HepG2 (cell line): Measurements from ENCODE around the gene METTL23. TPM values are rescaled to one million over a fixed set of nuclear protein-coding genes. Genes with fewer than 3 reads are reported as not detected.

Experiments used
- ATAC-seq: fragments of 200-7000 bp; cut with Tn5 transposase; 3 replicates; pipeline ENCODE4 v1.9.1; 2020; ENCODE audit warnings: mild to moderate bottlenecking, moderate library complexity
- BruUV-seq: library from RNA; stranded (reverse); fragments of 400-500 nt; replicated peaks from 2 replicates; lab custom pipeline; 2021; lab: Mats Ljungman, UMichigan
- CTCF ChIA-PET: fragments of 300-600 bp; formaldehyde crosslinking; extraction: SDS; loops from one replicate; lab custom pipeline; 2021; ENCODE audit warnings: low total read pairs, inconsistent platforms, low intra/inter-chr PET ratio; lab: Yijun Ruan, JAX
- POLR2A ChIA-PET: fragments of 350-600 bp; sonication (Branson Sonifier 250); formaldehyde crosslinking; loops from one replicate; lab custom pipeline; 2020; ENCODE audit warnings: antibody characterized with exemption, inconsistent platforms; lab: Yijun Ruan, JAX
- DNase-seq: peaks from one replicate; pipeline ENCODE4 v3.0.0-alpha.2; 2015; ENCODE audit warnings: low spot score
- FAIRE-seq: peaks from 3 replicates; lab custom pipeline; 2011; peaks lifted over from hg19 to GRCh38; lab: Jason Lieb, UNC
- H2AFZ ChIP-seq: one replicate; pipeline ENCODE4 v1.6.1; 2011; ENCODE audit warnings: low read length, inconsistent platforms
- H3K27ac ChIP-seq: fragments of 300-600 bp; 3 replicates; pipeline ENCODE4 v1.8.0; 2011; ENCODE audit warnings: mixed run types, mild to moderate bottlenecking, mixed read lengths, low read length, inconsistent platforms; ENCODE audit not compliant: insufficient read depth; ENCODE audit errors: extremely low read length
- H3K27me3 ChIP-seq, 2 experiments: fragments of 200-600 bp in 1 of 2; 2 replicates in 1 of 2; 3 replicates in 1 of 2; pipeline versions ENCODE4 v1.6.0 to v1.8.0; 2011; ENCODE audit warnings: low read length in 2 of 2, mild to moderate bottlenecking in 2 of 2, moderate library complexity in 2 of 2, inconsistent platforms in 1 of 2; ENCODE audit not compliant: insufficient read depth in 2 of 2, control insufficient read depth in 1 of 2
- H3K36me3 ChIP-seq, 2 experiments: fragments of 200-600 bp in 1 of 2; replicated peaks in 1 of 2; 2 replicates in 1 of 2; 3 replicates in 1 of 2; pipeline versions ENCODE4 v1.5.1 to v1.8.0; 2011; ENCODE audit warnings: low read length in 2 of 2, inconsistent platforms in 1 of 2; ENCODE audit not compliant: insufficient read depth in 2 of 2, control insufficient read depth in 1 of 2
- H3K4me1 ChIP-seq: 2 replicates; pipeline ENCODE4 v1.5.1; 2012; ENCODE audit warnings: low read length, inconsistent platforms; ENCODE audit not compliant: insufficient read depth
- H3K4me2 ChIP-seq: 2 replicates; pipeline ENCODE4 v1.6.0; 2011; ENCODE audit warnings: low read depth, low read length, inconsistent platforms
- H3K4me3 ChIP-seq, 3 experiments: fragments of 200-600 bp in 1 of 3; sonication (generic), shearing (Covaris generic) in 1 of 3; replicated peaks in 1 of 3; 2 replicates each; pipeline ENCODE4 v1.5.1; 2011 to 2016; ENCODE audit warnings: low read length in 3 of 3, inconsistent platforms in 2 of 3, low read depth in 2 of 3, mild to moderate bottlenecking in 2 of 3, control low read depth in 1 of 3, mixed read lengths in 1 of 3; ENCODE audit not compliant: insufficient read depth in 1 of 3
- H3K79me2 ChIP-seq: one replicate; pipeline ENCODE4 v1.6.1; 2011; ENCODE audit warnings: low read length, inconsistent platforms; ENCODE audit not compliant: insufficient read depth
- H3K9ac ChIP-seq: 2 replicates; pipeline ENCODE4 v1.6.0; 2011; ENCODE audit warnings: mild to moderate bottlenecking, low read depth, low read length, inconsistent platforms; ENCODE audit not compliant: insufficient read depth
- H3K9me3 ChIP-seq: 2 replicates; pipeline ENCODE4 v1.5.1; 2012; ENCODE audit warnings: mild to moderate bottlenecking, low read length
- H4K20me1 ChIP-seq: 2 replicates; pipeline ENCODE4 v1.6.0; 2011; ENCODE audit warnings: inconsistent platforms, mild to moderate bottlenecking, low read length, moderate library complexity; ENCODE audit not compliant: insufficient read depth
- ETV6 ChIP-seq: sonication (generic); formaldehyde crosslinking; conservative IDR thresholded peaks from 2 replicates; pipeline ENCODE4 v1.4.0; 2020; ENCODE audit warnings: missing genetic modification reagents
- FOXJ3 ChIP-seq: sonication (generic); formaldehyde crosslinking; IDR thresholded peaks from 2 replicates; pipeline ENCODE4 v1.4.0; 2020; ENCODE audit warnings: missing genetic modification reagents, mild to moderate bottlenecking, borderline replicate concordance
- MIER3 ChIP-seq: IDR thresholded peaks from 2 replicates; pipeline ENCODE4 v1.6.1; 2016; ENCODE audit warnings: missing compliant biosample characterization, borderline replicate concordance
- RERE ChIP-seq: IDR thresholded peaks from 2 replicates; pipeline ENCODE4 v1.6.1; 2016; ENCODE audit warnings: low read depth, missing genetic modification reagents, missing compliant biosample characterization
- ZNF276 ChIP-seq: sonication (generic); formaldehyde crosslinking; IDR thresholded peaks from 2 replicates; pipeline ENCODE4 v1.4.0; 2020; ENCODE audit warnings: mild to moderate bottlenecking, low read depth, missing genetic modification reagents
- ZNF446 ChIP-seq: sonication (generic); formaldehyde crosslinking; IDR thresholded peaks from 2 replicates; pipeline ENCODE4 v1.5.0; 2020; ENCODE audit warnings: mild to moderate bottlenecking, missing genetic modification reagents
- ZXDC ChIP-seq: sonication (generic); formaldehyde crosslinking; IDR thresholded peaks from 2 replicates; pipeline ENCODE4 v1.5.0; 2020; ENCODE audit warnings: mild to moderate bottlenecking, missing genetic modification reagents
- WGBS: methylation state at CpG from one replicate; pipeline ENCODE4 v1.1.6; 2017; ENCODE audit warnings: low lambda C conversion rate; 5-methylcytosine and 5-hydroxymethylcytosine counted together
- in situ Hi-C: cut with HindIII; loops from 2 replicates; pipeline ENCODE4 v1.10.0; 2017; ENCODE audit warnings: low pct_unique_long_range_greater_than_20kb; ENCODE audit not compliant: extremely low pct_ligation_motif_present
- intact Hi-C: fragments of 100-400 bp; cut with micrococcal nuclease; formaldehyde crosslinking; loops from one replicate; pipeline ENCODE4 v1.10.0; 2022; ENCODE audit not compliant: unreplicated experiment
- polyA plus RNA-seq, 8 experiments: library from polyadenylated mRNA; depleted of rRNA in 3 of 8; stranded (reverse) in 7 of 8; unstranded in 1 of 8; fragments of >200 nt; fragmentation: Illumina TruSeq in 4 of 8; extraction: Trizol in 4 of 8; gene quantifications; 2 replicates each; pipeline versions ENCODE4 v1.2.1 to v1.2.3, GENCODE V29; 2011 to 2016; ENCODE audit warnings: low read depth in 4 of 8, missing spikeins in 1 of 8, mixed read lengths in 1 of 8; ENCODE audit not compliant: insufficient read depth in 1 of 8
- total RNA-seq, 5 experiments: library from RNA; depleted of rRNA; stranded (reverse); fragments of >200 nt; fragmentation: Illumina TruSeq; extraction: Trizol; gene quantifications; 2 replicates each; pipeline ENCODE4 v1.2.3, GENCODE V29; 2016; ENCODE audit warnings: low read depth in 1 of 5

Gene METTL23
- total and polyA plus RNA-seq, 2 of the 13 experiments (the other 11 are each of a cell fraction or from before 2014, with no cell fraction given) = 39.9 to 104 TPM

- no peak for TF ChIP-seq MIER3 (CRISPR knock-in tag)
- TF ChIP-seq ETV6 (CRISPR knock-in tag) = no peak
- no peaks in the 10 kb centered on the region for H3K27me3 ChIP-seq
- no peak overlapping the region for H2AFZ ChIP-seq
- FAIRE-seq (no peak), ATAC-seq (no peak), DNase-seq (no peak)
- H4K20me1 ChIP-seq = peaks cover 3% of the 10 kb centered on the region; the same call in 1 of the 2 replicates
- CTCF ChIA-PET = no interaction called here
- intact Hi-C loops (loop anchor here (10.0 kb wide), 1 partner anchor 150 kb away; no protein-coding TSS in a partner anchor), in situ Hi-C loops (no loop called here)
- no peaks in the 10 kb centered on the region for H3K9me3 ChIP-seq
- no peak overlapping the region for H3K4me3 ChIP-seq
- no peak overlapping the region for H3K9ac ChIP-seq
- H3K79me2 ChIP-seq = peaks cover 33% of the 10 kb centered on the region
- peaks cover 67% of the 10 kb centered on the region for H3K4me1 ChIP-seq
- 84% methylated on average over 4 of the region's 4 CpGs for WGBS
- no peaks in the 10 kb centered on the region for H3K36me3 ChIP-seq
- POLR2A ChIA-PET = interaction anchor here (0.9 kb wide), 1 partner anchor 34 kb away, joined by 4 read pairs; no protein-coding TSS in a partner anchor
- no TSS peak for BruUV-seq
- no peak overlapping the region for H3K27ac ChIP-seq
- H3K4me2 ChIP-seq = no peak overlapping the region
These were observed 21.8 kb upstream of the METTL23 start for GRCh38 chr17:76704805-76705204.

- no peak overlapping the region for H3K9ac ChIP-seq
- in situ Hi-C loops = no loop called here
- no peak overlapping the region for H2AFZ ChIP-seq
- H3K4me2 ChIP-seq = no peak overlapping the region
- ChIA-PET CTCF (no interaction called here), POLR2A (no interaction called here)
- ATAC-seq = no peak
- H3K27me3 ChIP-seq = no peaks in the 10 kb centered on the region
- H3K4me3 ChIP-seq = no peak overlapping the region
- H3K4me1 ChIP-seq = peaks cover 59% of the 10 kb centered on the region
- H3K79me2 ChIP-seq = peaks cover 34% of the 10 kb centered on the region
- no TSS peak for BruUV-seq
- H4K20me1 ChIP-seq = no peaks in the 10 kb centered on the region
- DNase-seq = no peak
- no peaks in the 10 kb centered on the region for H3K36me3 ChIP-seq
- no peaks in the 10 kb centered on the region for H3K9me3 ChIP-seq
- no peak for FAIRE-seq
- no peak overlapping the region for H3K27ac ChIP-seq
- intact Hi-C loops = loop anchor here (10.0 kb wide), 1 partner anchor 152 kb away; no protein-coding TSS in a partner anchor
- WGBS = 91% methylated on average over 3 of the region's 3 CpGs
- TF ChIP-seq RERE = no peak
- no peak for TF ChIP-seq ZNF446 (CRISPR knock-in tag)
- no peak for TF ChIP-seq ZXDC (CRISPR knock-in tag)
- no peak for TF ChIP-seq ZNF276
- TF ChIP-seq FOXJ3 = no peak
These were observed 19.8 kb upstream of the METTL23 start for GRCh38 chr17:76706817-76707216.
